ENCODE results near the gene COPG1.

DNA sequence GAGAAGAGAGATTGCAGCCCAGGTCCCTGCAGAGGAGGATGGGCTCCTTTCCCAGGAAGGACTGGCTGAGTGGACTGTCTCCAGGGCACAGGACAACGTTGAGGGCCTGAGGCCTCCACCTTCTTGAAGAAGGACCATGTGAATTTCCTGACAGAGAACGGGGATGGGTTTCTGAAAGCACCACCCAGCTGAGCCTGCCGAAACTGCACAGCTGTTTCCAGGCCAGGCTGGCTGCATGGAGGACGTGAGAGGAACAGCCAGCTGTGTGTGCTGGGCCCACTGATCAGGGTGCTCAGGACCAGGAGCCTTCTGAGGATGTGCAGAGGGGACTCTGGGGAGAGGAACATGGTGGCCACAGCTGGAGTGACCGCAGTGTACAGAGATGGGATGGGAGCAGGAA, 68.4 kb downstream of the COPG1 start:
- TF ChIP-seq, protein P1, sequence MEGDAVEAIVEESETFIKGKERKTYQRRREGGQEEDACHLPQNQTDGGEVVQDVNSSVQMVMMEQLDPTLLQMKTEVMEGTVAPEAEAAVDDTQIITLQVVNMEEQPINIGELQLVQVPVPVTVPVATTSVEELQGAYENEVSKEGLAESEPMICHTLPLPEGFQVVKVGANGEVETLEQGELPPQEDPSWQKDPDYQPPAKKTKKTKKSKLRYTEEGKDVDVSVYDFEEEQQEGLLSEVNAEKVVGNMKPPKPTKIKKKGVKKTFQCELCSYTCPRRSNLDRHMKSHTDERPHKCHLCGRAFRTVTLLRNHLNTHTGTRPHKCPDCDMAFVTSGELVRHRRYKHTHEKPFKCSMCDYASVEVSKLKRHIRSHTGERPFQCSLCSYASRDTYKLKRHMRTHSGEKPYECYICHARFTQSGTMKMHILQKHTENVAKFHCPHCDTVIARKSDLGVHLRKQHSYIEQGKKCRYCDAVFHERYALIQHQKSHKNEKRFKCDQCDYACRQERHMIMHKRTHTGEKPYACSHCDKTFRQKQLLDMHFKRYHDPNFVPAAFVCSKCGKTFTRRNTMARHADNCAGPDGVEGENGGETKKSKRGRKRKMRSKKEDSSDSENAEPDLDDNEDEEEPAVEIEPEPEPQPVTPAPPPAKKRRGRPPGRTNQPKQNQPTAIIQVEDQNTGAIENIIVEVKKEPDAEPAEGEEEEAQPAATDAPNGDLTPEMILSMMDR (IDR thresholded peaks at IDR 0.05): no peak
- no peak for TF ChIP-seq EP300 (IDR thresholded peaks at IDR 0.05)
- no peak for TF ChIP-seq POLR2AphosphoS5 (IDR thresholded peaks at IDR 0.05)

Measured in sigmoid colon (tissue), 4 donors.